Measurements from ENCODE around the gene LCN2. TPM values are rescaled to one million over a fixed set of nuclear protein-coding genes. Genes with fewer than 3 reads are reported as not detected.
A peak's percentile ranks its signal among the peaks of the same experiment; 100 is the strongest.

The LCN2 gene
- total and polyA plus RNA-seq, 9 of the 15 experiments (the other 6 are each of a cell fraction or from before 2014, with no cell fraction given): 0.10 to 1.2 (median 0.44) TPM; not detected in 1

GRCh38 chr9:128123451-128124080, 25.7 kb upstream of the LCN2 start:
- Histone ChIP-seq H3K9ac (ENCODE audit: insufficient read depth in 1 of 2, low read depth in 2 of 2, low read length in 2 of 2) (0 out of 4 replicates have a peak overlapping the region, but pooled peaks of 1 of the 2 experiments have one; percentile 2), H3K9me3 (replicated peaks; ENCODE audit: control insufficient read depth, insufficient read depth, low read depth, low read length) (no peaks in the 10 kb centered on the region), H2AFZ (ENCODE audit: low read depth, low read length) (no peak overlapping the region), H4K20me1 (replicated peaks; ENCODE audit: control insufficient read depth, insufficient read depth, low read length) (peaks cover 8% of the 10 kb centered on the region; the same call in 1 of the 2 replicates), H3K36me3 (ENCODE audit: control insufficient read depth, insufficient read depth, low read length) (peaks cover 62% of the 10 kb centered on the region), H3K27me3 (ENCODE audit: control insufficient read depth in 2 of 2, insufficient read depth in 2 of 2, low read length in 2 of 2) (no peaks in the 10 kb centered on the region), H3K9me1 (ENCODE audit: control insufficient read depth, insufficient read depth, low read length) (no peaks in the 10 kb centered on the region), H3K4me1 (replicated peaks in 1 of 2; ENCODE audit: control insufficient read depth in 2 of 2, insufficient read depth in 2 of 2, low read length in 2 of 2) (peaks cover 10 to 53% of the 10 kb centered on the region in 2 experiments), H3K4me2 (ENCODE audit: insufficient read depth, low read length) (no peak overlapping the region), H3K27ac (ENCODE audit: extremely low read depth, low read depth, low read length) (no peak overlapping the region), H3K4me3 (no peak overlapping the region), H3K79me2 (ENCODE audit: control insufficient read depth, insufficient read depth, low read length) (peaks cover 38% of the 10 kb centered on the region)
- 95% methylated on average over 21 of the region's 21 CpGs for WGBS (ENCODE audit: insufficient coverage, low coverage, missing lambda C conversion rate)
- CTCF ChIA-PET (ENCODE audit: low intra/inter-chr PET ratio): no interaction called here
- ATAC-seq: no peak
- intact Hi-C loops (cut with micrococcal nuclease) (loop anchor here (10.0 kb wide), 2 partner anchors 71 to 151 kb away; partner anchors contain the start of genes CIZ1, GOLGA2 and SWI5), in situ Hi-C loops (cut with MboI) (no loop called here)
- POLR2A ChIA-PET: no interaction called here
- no peak for FAIRE-seq
- BruUV-seq (replicated peaks): no TSS peak
- DNase-seq (ENCODE audit: extremely low read depth in 1 of 4, low spot score in 3 of 4): no peak
- no peak for TF ChIP-seq THRA (IDR thresholded peaks at IDR 0.05)
- no peak for TF ChIP-seq FOXM1 (IDR thresholded peaks at IDR 0.05; ENCODE audit: low read depth)
- no peak for TF ChIP-seq FOXM1 (CRISPR knock-in tag; IDR thresholded peaks at IDR 0.05; ENCODE audit: low read depth)
- no peak for TF ChIP-seq EP400 (IDR thresholded peaks at IDR 0.05)
- TF ChIP-seq ZNF561 (CRISPR knock-in tag; conservative IDR thresholded peaks at IDR 0.05): no peak
- TF ChIP-seq SPI1 (IDR thresholded peaks at IDR 0.05; ENCODE audit: borderline replicate concordance, low read depth, low read length): no peak
- TF ChIP-seq UBTF (IDR thresholded peaks at IDR 0.05; ENCODE audit: borderline replicate concordance in 1 of 2, low read depth in 2 of 2, low read length in 2 of 2): no peak
- no peak for TF ChIP-seq HMGXB4 (CRISPR knock-in tag; IDR thresholded peaks at IDR 0.05)
- no peak for TF ChIP-seq MCM2 (IDR thresholded peaks at IDR 0.05; ENCODE audit: low read depth)
- no peak for TF ChIP-seq SP2 (IDR thresholded peaks at IDR 0.05; ENCODE audit: extremely low read depth, low read depth, low read length, poor library complexity, severe bottlenecking)
- TF ChIP-seq NR4A1 (CRISPR knock-in tag; IDR thresholded peaks at IDR 0.05): no peak
- TF ChIP-seq NR4A1 (tag; IDR thresholded peaks at IDR 0.05): no peak
- no peak for TF ChIP-seq HSF4 (CRISPR knock-in tag; IDR thresholded peaks at IDR 0.05; ENCODE audit: borderline replicate concordance)
